Cardiac fibroblast (primary cell): ENCODE data around the gene C11orf97.

Source experiments
- DNase-seq, 2 donors: peaks; one replicate each; pipeline versions ENCODE4 v3.0.0 to v3.0.0-alpha.2; 2010; ENCODE audit warnings: low read depth in 2 of 2
- H3K4me3 ChIP-seq, 2 donors: replicated peaks in 1 of 2; 1 replicate in 1 of 2; 2 replicates in 1 of 2; pipeline ENCODE4 v1.5.1; 2011; ENCODE audit warnings: low read depth in 2 of 2, low read length in 2 of 2, mild to moderate bottlenecking in 2 of 2, moderate library complexity in 1 of 2
- TF ChIP-seq, protein P1 (sequence below): IDR thresholded peaks from one replicate; pipeline ENCODE4 v1.5.1; 2011; ENCODE audit warnings: low read depth, mild to moderate bottlenecking, low read length, inconsistent platforms

Gene C11orf97

DNA sequence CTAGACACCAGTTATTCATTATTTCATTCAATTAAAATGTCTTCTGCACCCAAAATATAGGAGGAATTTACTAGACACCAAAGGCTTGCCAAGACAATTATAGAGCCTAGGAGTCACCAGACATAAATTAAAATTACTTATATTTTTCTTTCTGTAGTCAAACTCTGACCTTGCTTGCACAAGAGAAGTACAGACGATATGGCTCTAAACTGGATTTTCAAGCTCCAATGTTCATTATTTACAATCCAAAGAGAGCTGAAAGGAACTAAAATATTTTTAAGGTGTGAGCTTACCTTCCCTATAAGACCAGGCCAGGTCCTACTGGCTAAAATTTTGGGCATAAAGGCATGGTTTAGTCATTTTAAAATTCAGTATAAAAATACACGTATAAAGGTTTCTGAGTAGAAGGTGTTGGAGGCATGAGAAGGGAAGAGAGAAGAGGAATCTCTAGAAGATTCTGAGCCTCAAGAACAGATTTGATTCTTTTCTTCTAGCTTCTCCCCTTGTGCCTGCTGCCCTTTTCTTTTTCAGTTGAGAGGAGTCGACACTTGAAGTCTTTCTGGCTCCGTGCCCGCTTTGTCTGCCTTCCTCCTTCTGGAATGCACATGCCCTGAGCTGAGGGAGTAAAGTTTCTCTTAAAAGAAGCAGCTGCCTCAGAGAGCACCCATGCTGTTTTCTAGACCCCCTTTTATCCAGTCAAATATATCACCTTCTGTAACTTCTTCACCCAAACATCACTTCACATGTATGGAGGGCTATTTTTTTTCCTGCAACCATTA, 13.5 kb downstream of the C11orf97 start:
- TF ChIP-seq, protein P1, sequence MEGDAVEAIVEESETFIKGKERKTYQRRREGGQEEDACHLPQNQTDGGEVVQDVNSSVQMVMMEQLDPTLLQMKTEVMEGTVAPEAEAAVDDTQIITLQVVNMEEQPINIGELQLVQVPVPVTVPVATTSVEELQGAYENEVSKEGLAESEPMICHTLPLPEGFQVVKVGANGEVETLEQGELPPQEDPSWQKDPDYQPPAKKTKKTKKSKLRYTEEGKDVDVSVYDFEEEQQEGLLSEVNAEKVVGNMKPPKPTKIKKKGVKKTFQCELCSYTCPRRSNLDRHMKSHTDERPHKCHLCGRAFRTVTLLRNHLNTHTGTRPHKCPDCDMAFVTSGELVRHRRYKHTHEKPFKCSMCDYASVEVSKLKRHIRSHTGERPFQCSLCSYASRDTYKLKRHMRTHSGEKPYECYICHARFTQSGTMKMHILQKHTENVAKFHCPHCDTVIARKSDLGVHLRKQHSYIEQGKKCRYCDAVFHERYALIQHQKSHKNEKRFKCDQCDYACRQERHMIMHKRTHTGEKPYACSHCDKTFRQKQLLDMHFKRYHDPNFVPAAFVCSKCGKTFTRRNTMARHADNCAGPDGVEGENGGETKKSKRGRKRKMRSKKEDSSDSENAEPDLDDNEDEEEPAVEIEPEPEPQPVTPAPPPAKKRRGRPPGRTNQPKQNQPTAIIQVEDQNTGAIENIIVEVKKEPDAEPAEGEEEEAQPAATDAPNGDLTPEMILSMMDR, result no peak
- no peak overlapping the region for H3K4me3 ChIP-seq
- peak; percentile 84 to 89 for DNase-seq

DNA sequence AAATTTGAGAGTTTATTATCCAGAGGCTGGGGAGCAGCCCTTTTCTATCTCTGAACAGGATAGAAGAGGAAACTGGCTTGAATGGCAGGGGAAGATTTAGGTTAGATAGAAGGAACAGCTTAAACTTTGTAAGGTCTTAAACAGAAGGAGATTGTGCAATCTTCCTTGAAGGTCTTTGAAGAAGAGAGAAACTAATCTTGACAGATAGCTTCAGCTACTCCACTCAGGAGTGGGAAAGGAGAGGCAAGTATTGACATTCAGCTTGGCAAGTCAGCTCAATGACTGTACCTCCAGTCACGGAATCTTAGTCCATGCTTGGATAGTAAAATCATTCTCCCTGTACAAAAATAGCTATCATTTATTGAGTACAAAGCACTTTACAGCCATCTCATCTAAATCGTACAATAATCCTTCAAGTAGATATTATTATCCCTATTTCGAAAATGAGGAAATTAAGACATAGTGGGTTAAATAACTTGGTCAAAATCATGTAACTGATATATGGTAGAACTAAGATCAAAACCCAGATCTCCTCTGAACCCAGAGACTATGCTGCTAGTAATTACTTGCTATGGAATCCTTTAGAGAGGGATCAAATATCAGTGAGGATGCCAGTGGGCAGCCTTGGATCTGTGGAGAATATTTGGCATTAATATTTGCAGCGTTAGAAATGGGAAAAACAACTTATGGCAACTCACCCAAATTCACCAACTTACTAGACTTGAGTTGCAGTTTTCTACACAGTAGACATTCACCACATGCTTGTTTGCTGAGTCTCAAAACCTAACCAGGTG, 14.6 kb downstream of the C11orf97 start:
- TF ChIP-seq, protein P1, result no peak
- DNase-seq, result no peak
- no peak overlapping the region for H3K4me3 ChIP-seq

- no peak overlapping the region for H3K4me3 ChIP-seq
- TF ChIP-seq, protein P1, result no peak
- peak in 1 of 2 donors; percentile 80 for DNase-seq
Observed at GRCh38 chr11:94528551-94528950, 16.3 kb downstream of the C11orf97 start.

DNA sequence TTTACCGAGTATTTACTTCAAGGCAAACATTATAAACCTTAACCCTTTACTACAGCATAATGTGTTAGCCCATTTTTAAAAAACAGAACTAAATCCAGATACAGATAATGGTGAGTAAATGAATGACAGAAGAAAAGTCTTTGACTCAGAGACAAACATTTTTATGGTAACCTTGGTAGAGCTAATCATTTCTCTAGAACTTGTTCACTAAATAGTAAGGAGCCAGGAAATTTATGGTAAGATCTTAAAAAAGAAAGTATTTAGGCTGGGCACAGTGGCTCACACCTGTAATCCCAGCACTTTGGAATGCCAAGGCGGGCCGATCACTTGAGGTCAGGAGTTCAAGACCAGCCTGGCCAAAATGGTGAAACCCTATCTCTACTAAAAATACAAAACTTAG, 19.9 kb downstream of the C11orf97 start:
- H3K4me3 ChIP-seq, result no peak overlapping the region
- TF ChIP-seq, protein P1, result no peak
- no peak for DNase-seq

- H3K4me3 ChIP-seq, result no peak overlapping the region
- TF ChIP-seq, protein P1, result no peak
- DNase-seq, result no peak
Observed at GRCh38 chr11:94533206-94533605, 20.9 kb downstream of the C11orf97 start.

GRCh38 chr11:94533696-94534630, 21.7 kb downstream of the C11orf97 start:
- TF ChIP-seq, protein P1, result no peak
- no peak for DNase-seq
- no peak overlapping the region for H3K4me3 ChIP-seq
